Measurements from ENCODE around the gene AFAP1.

Gene AFAP1

DNA sequence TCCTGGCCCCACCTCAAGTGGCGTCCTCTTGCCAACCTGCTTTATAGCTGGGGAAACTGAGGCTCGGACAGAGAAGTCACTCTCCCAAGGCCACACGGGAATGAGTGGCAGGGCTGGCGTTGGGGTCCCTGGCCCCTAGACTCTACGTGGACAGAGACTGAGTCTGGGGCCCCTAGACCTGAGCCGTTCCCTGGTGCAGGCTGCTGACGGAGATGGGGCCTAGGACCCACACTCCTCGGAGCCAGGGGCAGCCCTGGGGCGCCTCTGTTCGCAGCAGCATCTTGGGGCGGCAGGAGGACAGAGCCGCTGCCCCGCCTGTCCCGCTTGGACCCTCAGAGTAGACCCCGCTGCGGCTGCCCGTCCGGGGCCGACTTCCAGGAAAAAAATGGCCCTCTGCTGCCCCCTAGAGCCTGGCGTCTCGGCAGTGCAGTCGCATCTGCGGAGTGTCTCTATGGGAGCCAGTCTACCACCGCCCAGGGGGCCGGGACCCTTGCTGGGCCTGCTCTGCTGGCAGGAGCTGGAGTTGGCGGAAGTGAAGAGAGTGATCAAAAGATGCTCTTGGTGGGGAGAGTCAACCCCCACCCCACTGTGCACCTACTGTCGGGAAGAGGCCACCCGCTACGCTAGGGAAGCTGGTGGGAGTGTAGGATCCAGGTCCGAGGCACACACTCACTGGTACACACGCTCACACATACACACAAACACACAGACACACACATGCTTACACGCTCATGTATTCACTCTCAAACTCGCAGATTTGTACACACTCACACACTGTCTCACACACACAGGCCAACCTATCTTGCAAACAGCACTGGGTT, 220.1 kb downstream of the AFAP1 start:
- DNase-seq (ENCODE audit: low read depth in 3 of 3) = peak; percentile 38 to 66 (median 38)

DNA sequence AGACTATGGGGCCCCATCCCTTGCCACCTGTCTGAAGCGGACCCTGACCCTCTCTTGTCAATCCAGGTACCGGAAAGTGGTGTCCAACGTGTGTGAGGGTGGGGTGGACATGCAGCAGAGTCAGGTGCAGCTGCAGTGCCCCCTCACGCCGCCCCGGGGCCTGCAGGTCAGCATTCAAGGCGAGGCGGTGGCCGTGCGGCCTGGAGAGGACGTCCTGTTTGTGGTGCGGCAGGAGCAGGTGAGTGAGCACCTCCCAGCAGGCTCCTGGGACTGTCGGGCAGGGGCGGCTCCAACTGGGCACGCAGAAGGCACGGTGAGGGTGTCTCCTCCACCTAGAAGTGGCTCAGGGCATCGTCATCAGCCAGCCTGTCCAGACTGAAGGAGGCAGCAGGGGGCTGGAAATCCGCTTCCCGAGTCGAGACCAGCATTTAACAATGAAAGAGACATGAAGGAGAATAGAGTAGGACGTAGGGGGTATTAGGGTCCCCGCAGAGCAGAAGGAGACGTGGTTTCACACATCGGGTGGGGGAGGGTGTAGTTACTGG, 221.6 kb downstream of the AFAP1 start:
- no peak for DNase-seq (ENCODE audit: low read depth in 3 of 3)

DNA sequence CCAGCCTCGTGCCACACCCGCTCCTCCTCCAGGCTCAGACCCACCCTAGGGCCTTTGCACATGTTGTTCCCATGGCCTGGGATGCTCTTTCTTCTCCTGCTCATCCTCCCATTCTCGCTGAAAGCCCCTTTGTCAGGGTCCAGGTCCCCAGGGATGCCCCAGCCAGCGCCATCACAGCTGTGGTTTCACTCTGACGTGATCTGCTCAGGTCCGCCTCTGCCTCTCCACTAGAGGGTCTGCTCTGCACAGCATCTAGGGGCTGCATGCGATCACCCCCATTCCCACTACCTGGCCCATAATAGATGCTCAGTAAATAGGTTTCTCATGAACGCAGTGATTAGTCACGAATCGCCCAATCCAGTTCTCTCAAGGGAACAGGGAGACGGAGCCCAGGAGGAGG, 222.5 kb downstream of the AFAP1 start:
- DNase-seq (ENCODE audit: low read depth in 3 of 3) = no peak

DNA sequence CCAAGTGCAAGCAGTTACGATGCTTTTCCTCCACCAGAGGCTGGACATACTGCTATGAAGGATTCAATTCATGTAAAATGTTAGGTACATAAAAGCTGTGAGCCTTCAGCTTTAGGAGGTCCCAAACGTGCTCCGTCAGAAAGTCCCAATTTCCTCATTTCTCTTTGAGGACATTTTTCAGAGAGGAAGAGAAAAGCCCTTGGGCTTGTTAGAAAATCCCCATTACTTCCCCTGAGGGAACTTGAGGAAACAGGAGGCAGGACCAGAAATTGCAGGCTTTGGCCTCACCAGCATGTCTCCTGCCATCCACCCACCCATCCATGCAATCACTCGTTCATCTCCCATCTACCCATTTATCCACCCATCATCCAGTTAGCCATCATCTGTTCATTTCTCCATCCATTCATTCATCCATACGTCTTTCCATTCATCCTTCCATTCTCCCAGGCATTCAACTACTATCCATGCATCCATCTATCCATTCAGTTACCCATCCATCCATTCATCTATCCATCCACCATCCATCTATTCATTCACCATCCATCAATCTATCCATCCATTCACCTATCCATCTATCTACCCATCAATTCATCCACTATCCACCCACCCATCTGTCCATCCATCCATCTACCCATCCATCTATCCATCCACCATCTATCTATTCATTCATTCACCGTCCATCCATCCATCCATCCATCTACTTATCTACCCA, 223.5 kb downstream of the AFAP1 start:
- no peak for DNase-seq (ENCODE audit: low read depth in 3 of 3)

DNA sequence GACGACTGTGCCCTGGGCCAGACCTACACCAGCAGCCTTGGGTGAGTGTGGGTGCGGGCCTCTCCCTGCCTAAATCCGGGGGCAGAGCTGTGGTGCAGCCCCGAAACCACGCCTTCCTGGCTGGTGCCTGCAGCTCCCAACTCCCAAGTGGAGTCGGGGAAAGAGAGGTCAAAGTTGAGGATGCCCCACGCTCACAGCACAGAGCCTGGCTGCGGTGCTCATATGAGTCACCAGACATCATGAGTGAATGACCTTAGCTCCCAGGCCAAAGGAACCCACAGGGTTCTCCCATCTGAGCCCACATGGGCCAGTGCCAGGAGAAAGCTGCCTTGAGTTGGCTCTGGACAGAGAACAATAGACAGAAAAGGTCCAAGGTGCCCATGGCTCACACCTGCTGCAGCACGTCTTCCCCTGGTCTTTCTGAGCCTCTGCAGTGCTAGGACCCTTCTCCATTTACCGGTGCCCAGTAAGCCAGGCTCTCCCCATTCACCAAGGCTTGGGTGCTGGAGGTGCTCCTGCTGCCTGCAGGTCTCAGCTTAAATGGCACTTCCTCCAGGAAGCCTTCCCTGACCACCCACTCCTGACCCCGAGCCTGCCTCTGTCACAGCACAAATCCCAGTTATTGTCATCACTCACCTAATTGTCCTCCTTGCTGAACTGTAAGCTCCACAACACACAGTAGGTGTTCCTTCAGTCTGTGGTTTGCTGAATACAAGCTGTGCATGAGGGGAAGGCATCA, 224.2 kb downstream of the AFAP1 start:
- no peak for DNase-seq (ENCODE audit: low read depth in 3 of 3)

DNA sequence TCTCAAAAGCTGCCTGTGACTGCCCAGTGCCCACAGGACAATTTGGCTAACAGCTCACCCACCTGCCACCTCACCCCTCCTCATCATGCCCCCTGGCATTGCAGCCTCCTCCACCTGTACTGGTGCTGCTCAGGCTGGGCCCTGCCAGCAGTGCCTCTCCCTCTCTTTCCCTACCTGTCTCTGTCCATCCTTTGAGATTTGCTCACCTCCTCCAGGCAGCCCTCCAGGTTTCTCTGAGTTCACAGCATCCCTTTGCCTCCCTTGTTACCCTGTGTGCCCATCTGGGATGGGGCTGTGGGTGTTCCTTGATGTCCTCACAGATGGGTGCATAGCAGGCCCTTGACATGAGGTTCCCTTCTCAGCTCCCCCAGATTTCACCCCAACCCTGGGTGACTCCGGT, 224.9 kb downstream of the AFAP1 start:
- DNase-seq (ENCODE audit: low read depth in 3 of 3) = no peak

DNA sequence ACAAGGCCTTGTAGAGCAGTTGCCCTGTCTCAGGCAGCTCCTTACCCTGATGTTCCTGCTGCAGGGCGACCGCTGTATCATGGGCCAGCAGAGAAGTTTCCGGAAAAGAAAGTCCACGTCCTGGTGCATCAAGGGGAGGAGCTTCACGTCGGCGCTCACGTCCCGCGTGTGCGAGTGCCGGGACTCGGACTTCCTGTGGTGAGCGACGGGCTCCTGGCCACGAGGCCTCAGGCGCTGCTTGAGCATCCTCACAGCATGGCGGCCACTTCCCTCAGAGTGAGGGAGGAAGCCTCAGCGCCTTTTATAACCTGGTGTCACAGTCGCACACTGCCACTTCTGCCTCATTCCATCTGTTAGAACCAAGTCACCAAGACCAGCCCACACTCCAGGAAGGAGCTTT, 225.5 kb downstream of the AFAP1 start:
- no peak for DNase-seq (ENCODE audit: low read depth in 3 of 3)

DNA sequence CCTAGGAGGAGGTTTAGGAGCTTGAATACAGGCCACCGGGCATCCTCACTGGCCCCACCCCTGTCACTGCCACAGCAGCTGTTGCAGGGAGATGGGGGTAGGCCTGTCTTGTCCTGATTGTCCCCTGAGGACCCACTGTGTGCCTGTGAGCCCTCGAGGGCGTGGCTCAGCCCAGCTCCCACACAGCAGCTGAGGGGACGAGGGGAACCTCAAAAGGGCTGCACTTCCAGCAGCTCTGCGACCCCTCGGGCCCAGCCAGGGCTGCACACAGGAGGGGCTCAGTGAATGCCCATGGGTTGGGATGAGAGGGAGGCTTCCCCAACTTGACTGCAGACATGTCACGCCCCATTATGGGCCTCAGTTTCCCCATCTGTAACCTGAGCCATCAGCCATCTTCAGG, 225.9 kb downstream of the AFAP1 start:
- DNase-seq (ENCODE audit: low read depth in 3 of 3) = no peak

DNA sequence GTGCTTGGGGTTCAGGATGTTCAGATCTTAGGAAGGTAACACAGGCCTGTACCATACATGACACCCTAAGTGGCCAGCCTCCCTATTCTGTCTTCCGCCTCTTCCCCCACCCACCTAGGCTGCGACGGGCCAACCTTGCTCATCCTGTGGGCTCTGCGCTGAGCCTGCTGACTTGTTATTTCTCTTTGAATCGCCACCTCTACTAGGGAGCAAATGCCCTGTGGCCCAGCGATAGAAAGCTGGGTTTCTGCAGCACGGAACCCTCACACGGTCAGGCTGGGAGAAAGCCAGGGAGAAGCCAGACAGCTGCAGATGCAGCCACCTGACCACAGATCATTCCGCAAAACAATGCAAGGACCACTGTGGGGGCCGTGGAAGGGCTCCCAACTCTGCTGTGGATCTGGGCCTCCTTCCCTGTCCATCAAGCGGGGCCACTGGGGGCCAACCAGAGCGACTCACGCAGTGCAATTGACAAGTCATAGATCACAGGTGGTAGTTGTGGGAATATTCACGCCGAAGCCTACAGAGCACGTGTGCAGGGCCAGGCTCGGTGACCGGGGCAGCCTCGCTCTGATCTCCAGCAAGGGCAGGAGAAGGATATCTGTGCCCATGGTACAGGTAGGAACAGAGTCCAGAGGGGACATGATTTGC, 227.5 kb downstream of the AFAP1 start:
- DNase-seq (ENCODE audit: low read depth in 3 of 3) = no peak

DNA sequence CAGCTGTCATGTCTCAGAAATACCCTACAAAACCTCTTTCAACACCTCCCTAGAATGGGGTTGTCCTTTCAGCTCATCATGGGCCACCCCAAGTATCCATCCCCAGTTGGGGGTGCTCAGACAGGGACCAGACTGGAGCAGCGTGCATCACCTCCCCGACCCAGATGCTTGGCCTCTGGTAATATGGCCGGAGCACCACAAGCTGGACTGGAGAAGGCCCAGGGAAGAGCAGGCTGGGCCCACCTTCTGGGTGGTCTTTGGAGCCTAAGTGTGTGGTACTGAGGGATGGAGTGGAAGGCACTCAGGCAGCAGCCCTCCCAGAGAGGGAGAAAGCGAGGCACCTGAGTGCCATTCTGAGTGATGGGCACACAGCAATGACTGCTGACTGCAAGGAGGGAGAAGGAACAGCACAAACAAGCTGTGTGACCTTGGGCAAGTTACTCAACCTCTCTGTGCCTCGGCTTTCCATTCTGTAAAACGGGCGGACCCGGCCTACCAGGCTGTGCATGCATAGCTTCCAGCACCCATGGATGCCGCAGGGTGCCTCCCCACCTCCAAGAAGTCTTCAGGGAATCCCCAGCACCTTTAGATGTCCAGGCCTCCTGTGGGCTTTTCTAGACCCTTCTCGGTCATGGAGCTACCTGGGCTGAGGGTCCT, 228.2 kb downstream of the AFAP1 start:
- no peak for DNase-seq (ENCODE audit: low read depth in 3 of 3)

DNA sequence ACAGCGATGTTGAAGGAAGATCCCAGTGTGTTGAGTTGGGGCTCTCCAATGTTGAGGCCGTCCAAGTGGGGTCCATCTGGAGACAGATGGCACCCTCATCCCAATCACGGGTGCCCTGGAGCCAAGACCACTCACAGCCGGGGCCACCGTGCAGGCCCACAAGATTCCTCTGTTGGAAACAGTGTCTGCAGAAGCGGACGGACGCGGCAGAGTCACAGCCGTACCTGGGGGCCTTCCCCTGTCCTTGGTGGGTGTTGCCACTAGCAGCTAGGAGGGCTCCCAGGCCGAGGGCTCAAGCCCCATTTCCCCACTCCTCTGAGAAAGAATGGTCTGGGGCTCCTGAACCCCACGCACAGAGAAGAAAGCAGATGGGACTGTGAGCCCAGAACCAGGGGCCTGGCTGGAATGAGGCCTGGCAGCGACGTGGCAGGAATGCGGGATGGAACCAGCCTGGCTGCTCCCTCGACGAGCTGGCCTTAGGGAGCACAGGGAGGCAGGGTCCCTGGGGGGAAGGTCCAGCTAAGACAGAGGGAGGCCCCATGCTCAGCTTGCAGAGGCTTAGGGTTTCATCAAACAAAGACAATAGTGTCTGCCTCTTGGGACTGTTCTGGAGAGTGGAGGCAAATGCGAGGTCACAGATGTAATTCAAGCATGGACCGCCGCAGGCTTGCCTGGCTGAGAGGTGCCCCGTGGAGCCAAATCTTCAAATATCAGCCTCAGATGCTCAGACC, 228.9 kb downstream of the AFAP1 start:
- no peak for DNase-seq (ENCODE audit: low read depth in 3 of 3)

DNA sequence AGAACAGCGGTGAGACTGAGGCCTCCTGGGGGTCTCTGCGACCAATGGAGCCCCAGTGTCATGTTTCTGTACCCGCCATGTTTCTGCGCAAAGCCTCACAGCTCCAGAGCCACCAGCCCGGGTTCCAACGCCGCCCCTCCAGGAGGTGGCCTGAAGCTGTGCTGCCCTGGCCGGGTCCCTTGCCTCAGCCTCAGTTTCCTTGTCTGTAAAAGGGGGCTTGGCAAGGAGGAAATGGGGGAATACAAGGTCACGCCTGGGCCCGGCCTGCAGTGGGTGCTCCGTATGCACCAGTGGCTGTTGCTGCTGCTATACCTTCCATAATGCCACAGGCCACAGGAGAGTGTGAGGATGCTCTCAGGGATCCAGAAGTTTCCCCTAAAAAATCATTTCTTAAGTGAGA, 229.5 kb downstream of the AFAP1 start:
- no peak for DNase-seq (ENCODE audit: low read depth in 3 of 3)

DNA sequence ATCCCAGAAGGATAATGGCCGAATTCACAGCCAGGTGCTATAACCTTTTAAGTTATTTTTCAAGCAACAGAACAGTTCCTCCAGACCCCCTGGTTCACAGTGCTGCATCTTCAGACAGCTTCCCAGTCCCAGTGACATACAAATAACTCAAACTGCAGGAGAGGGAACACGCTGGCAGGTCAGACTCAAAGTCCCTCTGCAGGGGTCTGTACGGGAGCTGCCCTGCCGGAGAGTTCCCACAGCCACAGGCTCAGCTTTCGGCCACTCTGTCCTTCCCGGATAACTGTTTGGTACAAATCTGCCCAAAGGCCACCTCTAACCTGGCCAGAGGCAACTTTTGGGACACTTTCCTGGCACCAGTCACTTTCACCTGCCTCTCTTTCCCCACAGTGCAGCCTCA, 230.2 kb downstream of the AFAP1 start:
- DNase-seq (ENCODE audit: low read depth in 3 of 3) = no peak

DNA sequence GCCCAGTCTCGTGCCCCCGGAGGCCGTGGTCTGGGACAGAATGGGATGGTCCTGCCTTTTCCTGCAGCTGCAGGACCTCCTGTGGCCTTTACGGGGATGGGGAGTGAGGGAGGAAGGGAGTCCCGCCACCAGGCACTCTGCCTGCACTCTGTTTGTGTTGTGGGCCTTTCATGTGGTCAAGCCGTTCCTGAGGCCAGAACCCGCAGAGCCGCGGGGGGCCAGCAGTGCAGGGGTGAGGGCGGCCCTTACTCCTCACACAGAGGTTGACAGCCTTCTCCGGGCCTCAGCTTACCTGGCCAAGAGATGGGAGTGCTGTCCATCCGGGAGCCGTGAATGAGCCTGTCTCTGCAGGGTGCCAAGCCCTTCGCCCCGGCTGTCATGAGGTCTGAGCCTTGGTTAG, 230.7 kb downstream of the AFAP1 start:
- DNase-seq (ENCODE audit: low read depth in 3 of 3) = no peak

Data from stimulated activated CD4-positive, alpha-beta T cell treated with anti-CD3 and anti-CD28 coated beads, TNF-alpha, amount 100 ng/mL, for 48 hours (primary cell).